Spinal cord (tissue), 10 donors: ENCODE results near the gene HS6ST3. TPM values are rescaled to one million over a fixed set of nuclear protein-coding genes. Genes with fewer than 3 reads are reported as not detected.

Source experiments
- DNase-seq, 6 donors: peaks; one replicate each; pipeline versions ENCODE4 v3.0.0 to v3.0.0-alpha.2; 2013 to 2015; ENCODE audit warnings: low spot score in 6 of 6, low read depth in 4 of 6
- H3K27ac ChIP-seq: one replicate; pipeline ENCODE4 v1.5.1; 2013; ENCODE audit warnings: low read depth, low read length, control low read depth
- H3K27me3 ChIP-seq: one replicate; pipeline ENCODE4 v1.6.1; 2013; ENCODE audit warnings: low read length; ENCODE audit not compliant: control insufficient read depth, insufficient read depth
- H3K36me3 ChIP-seq: one replicate; pipeline ENCODE4 v1.6.1; 2013; ENCODE audit warnings: low read length; ENCODE audit not compliant: control insufficient read depth, insufficient read depth
- H3K4me1 ChIP-seq: one replicate; pipeline ENCODE4 v1.6.1; 2013; ENCODE audit warnings: low read length; ENCODE audit not compliant: control insufficient read depth, insufficient read depth
- H3K4me3 ChIP-seq: one replicate; pipeline ENCODE4 v1.5.1; 2013; ENCODE audit warnings: low read depth, low read length, control low read depth
- H3K9me3 ChIP-seq: one replicate; pipeline ENCODE4 v1.6.1; 2013; ENCODE audit warnings: low read length; ENCODE audit not compliant: control insufficient read depth, insufficient read depth
- WGBS: methylation state at CpG from one replicate; pipeline ENCODE4 v1.1.5; 2013; ENCODE audit warnings: missing lambda C conversion rate; ENCODE audit not compliant: insufficient coverage; 5-methylcytosine and 5-hydroxymethylcytosine counted together
- polyA plus RNA-seq, 2 donors: library from polyadenylated mRNA; unstranded; fragments of 120-200 nt; gene quantifications; one replicate each; pipeline ENCODE4 v1.2.1, GENCODE V29; 2013; ENCODE audit not compliant: insufficient read length in 2 of 2
- total RNA-seq, 2 donors: library from RNA; depleted of rRNA in 1 of 2; stranded (reverse); fragments of 120-200 nt in 1 of 2; fragments of >200 nt in 1 of 2; gene quantifications; one replicate each; pipeline versions ENCODE4 v1.2.3 to v1.2.4, GENCODE V29; 2013 to 2014
- donor health status: healthy.

HS6ST3 gene
- total and polyA plus RNA-seq, 4 donors, result 7.7 to 36.2 (median 23.7) TPM

DNA sequence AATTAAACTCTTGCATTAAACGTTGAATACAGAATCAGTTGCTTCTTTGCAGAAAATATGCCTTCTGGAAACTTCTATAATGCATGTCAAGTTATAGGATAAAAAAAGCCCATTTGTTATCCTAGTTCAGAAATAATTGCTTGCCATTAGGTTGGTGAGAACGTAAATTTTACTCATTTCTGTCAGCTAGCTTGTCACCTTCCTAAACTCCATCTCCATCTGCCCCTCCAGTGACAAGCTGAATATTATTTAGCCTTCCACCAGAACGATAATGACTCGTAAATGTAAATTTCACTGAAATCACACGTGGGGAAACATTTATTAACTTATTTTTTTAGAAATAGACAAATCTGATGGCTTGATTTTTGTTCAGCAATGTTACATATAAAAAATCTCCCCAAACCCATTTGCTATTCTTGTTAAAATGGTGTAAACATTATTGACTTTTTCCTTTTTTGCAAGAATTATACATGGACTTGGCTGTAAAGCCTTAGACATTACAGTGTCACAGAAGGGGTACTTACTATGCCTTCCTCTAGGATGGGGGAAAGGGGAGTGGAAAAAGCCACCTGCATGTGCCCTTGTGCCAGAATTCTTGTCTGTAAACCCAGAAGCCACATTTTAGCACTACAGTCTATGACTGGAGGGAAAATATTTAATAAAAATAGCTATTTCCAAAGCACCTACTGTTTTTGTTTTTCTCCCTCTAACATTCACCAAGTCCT is 577.5 kb downstream of the HS6ST3 start:
- H3K27me3 ChIP-seq, result no peaks in the 10 kb centered on the region
- no peak overlapping the region for H3K27ac ChIP-seq
- no peak overlapping the region for H3K4me3 ChIP-seq
- H3K4me1 ChIP-seq, result no peaks in the 10 kb centered on the region
- 100% methylated on average over 1 of the region's 5 CpGs for WGBS
- peak in 1 of 6 donors; percentile 20 for DNase-seq
- H3K9me3 ChIP-seq, result no peaks in the 10 kb centered on the region
- no peaks in the 10 kb centered on the region for H3K36me3 ChIP-seq

DNA sequence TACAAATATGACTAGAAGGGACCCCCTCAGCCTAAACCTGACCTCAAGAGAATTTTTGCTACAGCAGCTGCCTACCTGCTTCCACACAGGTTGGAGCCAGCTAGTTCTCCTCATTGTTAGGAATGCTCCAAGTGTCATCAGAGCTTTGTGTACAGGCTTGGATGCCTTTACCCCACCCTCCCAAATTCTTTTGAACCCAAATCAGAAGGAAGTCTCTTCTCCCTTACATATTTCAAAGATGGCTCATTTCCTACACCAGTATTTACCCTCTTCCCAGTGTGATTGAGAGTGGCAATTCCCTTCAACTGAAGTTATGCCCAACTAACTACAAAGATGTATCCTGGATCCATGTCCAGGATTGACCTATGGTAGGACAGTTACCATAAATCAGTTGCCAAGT is 581.2 kb downstream of the HS6ST3 start:
- H3K27ac ChIP-seq, result no peak overlapping the region
- no peaks in the 10 kb centered on the region for H3K36me3 ChIP-seq
- H3K4me3 ChIP-seq, result no peak overlapping the region
- no peak for DNase-seq
- no peaks in the 10 kb centered on the region for H3K9me3 ChIP-seq
- H3K27me3 ChIP-seq, result no peaks in the 10 kb centered on the region
- no peaks in the 10 kb centered on the region for H3K4me1 ChIP-seq

DNA sequence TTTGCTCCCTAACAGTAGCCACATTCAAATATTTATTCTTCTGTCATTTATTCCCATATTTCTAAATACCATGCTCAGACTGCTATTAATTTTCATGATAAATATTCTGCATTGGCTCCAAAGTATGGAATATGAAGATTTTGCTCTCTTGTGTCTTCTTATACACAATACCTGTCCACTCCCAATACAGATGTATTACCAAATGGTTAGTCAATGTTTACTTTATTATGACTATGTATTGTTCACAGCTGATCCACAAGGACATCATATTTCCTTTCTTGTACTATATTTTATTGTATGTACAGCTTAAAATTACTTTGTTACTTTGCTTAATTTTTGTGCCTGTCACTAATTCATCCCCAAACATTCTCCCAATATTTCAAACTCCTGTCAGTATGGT is 582.1 kb downstream of the HS6ST3 start:
- DNase-seq, result no peak
- H3K4me3 ChIP-seq, result no peak overlapping the region
- no peak overlapping the region for H3K27ac ChIP-seq
- no peaks in the 10 kb centered on the region for H3K36me3 ChIP-seq
- no peaks in the 10 kb centered on the region for H3K27me3 ChIP-seq
- no peaks in the 10 kb centered on the region for H3K9me3 ChIP-seq
- H3K4me1 ChIP-seq, result no peaks in the 10 kb centered on the region

DNA sequence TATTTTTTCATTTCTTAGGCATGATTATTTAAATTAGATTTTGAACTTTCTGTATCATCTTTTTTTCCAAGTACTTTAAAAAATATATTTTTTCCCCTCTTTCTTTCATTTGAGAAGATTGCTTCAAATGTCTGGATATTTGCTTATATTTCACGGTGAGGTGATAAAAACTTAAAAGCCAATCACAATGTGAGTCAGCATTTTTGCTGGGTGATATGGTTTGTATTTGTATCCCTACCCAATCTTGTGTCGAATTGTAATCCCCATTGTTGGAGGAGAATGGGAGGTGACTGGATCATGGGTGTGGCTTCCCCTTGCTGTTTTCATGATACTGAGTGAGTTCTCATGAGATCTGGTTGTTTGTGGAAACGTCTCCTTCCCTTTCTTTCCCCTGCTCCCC is 583.9 kb downstream of the HS6ST3 start:
- no peaks in the 10 kb centered on the region for H3K36me3 ChIP-seq
- no peaks in the 10 kb centered on the region for H3K9me3 ChIP-seq
- WGBS, result 100% methylated on average over 1 of the region's 3 CpGs
- H3K27ac ChIP-seq, result no peak overlapping the region
- H3K4me1 ChIP-seq, result no peaks in the 10 kb centered on the region
- no peaks in the 10 kb centered on the region for H3K27me3 ChIP-seq
- no peak for DNase-seq
- H3K4me3 ChIP-seq, result no peak overlapping the region

DNA sequence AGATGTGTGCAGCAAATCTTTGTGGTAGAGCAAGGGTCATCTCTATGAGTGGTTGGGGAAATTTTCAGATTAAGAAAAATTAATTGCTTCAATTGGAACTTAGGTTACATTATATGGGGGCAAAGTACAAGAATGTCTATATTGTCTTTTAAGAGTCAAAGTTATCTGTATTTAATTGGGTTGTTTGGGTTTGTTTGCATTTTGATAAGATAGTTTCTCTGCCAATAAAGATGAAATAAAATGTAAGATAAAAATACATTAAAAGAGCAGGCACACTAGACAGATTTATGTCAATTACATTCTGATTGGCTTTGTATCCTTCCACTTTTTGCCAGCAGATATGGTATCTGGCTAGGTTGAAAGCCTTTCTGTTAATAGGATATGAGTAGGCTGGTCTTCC is 587.1 kb downstream of the HS6ST3 start:
- Histone ChIP-seq H3K27me3 (no peaks in the 10 kb centered on the region), H3K4me3 (no peak overlapping the region)

DNA sequence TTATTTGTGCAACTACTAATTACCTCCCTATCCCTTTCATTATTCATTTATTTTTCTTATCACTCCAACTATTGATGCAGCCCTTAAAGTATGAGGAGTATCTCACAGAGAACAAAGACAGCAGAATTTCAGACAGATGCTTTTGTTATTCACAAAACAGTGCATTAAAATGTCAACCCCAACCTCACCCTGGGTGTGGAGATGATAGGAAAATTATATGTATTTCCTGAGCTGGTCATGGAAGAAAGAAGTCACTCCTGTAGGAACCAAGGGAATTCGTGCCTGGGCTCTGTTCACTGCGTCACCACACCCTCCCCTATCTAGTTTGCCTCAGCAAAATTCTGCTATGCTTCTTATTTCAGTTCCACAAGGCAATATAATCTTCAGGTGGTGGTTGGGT is 588.9 kb downstream of the HS6ST3 start:
- Histone ChIP-seq H3K27me3 (no peaks in the 10 kb centered on the region), H3K4me3 (no peak overlapping the region), H3K27ac (no peak overlapping the region), H3K9me3 (no peaks in the 10 kb centered on the region), H3K36me3 (no peaks in the 10 kb centered on the region), H3K4me1 (no peaks in the 10 kb centered on the region)
- 100% methylated on average over 1 of the region's 2 CpGs for WGBS
- DNase-seq, result no peak

More for the DNA sequence above, 587.1 kb downstream of the HS6ST3 start:
- H3K36me3 ChIP-seq, result no peaks in the 10 kb centered on the region
- DNase-seq, result no peak
- no peaks in the 10 kb centered on the region for H3K9me3 ChIP-seq
- no peak overlapping the region for H3K27ac ChIP-seq
- H3K4me1 ChIP-seq, result no peaks in the 10 kb centered on the region

DNA sequence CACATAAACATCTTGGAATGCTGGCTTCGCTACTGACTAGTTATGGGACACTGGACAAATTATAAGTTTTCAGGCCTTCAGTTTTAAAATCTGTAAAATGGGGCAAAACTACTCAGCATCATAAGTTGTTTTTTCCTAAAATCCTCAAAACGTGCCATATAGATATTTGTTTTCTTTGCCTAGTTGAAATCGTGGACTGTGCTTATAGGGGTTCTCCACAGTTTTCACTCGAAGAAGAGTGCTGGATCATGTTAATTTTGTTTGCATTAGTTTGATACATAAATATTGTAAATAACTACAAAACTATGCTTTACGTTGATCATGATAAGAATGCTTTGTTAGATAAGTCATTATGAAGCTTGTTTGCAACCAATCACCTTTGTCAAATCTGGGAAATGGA is 591.0 kb downstream of the HS6ST3 start:
- no peaks in the 10 kb centered on the region for H3K36me3 ChIP-seq
- H3K4me3 ChIP-seq, result no peak overlapping the region
- no peaks in the 10 kb centered on the region for H3K27me3 ChIP-seq
- WGBS, result no CpG with 5 or more reads among the region's 5 CpGs
- H3K4me1 ChIP-seq, result no peaks in the 10 kb centered on the region
- no peaks in the 10 kb centered on the region for H3K9me3 ChIP-seq
- no peak for DNase-seq
- H3K27ac ChIP-seq, result no peak overlapping the region

DNA sequence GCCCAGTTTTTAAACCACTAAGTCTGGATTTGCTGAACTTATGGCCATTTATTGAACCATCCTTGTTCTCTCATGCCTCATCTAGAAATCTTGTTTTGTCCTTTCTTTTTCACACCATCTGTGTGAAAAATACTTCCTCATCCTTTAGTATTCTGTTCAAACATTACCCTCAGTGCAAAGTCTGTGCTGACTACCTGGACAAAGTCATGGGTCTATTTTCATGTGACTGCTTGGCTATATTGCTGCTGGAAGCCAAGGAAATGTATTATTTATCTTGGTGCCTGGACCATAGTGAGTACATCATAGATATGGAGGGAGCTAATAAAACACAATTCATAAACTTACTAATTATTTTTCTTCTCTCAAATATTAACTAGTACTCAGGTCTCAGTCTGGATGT is 591.9 kb downstream of the HS6ST3 start:
- Histone ChIP-seq H3K36me3 (no peaks in the 10 kb centered on the region), H3K27ac (no peak overlapping the region), H3K4me3 (no peak overlapping the region), H3K9me3 (no peaks in the 10 kb centered on the region), H3K4me1 (no peaks in the 10 kb centered on the region), H3K27me3 (no peaks in the 10 kb centered on the region)
- no peak for DNase-seq

DNA sequence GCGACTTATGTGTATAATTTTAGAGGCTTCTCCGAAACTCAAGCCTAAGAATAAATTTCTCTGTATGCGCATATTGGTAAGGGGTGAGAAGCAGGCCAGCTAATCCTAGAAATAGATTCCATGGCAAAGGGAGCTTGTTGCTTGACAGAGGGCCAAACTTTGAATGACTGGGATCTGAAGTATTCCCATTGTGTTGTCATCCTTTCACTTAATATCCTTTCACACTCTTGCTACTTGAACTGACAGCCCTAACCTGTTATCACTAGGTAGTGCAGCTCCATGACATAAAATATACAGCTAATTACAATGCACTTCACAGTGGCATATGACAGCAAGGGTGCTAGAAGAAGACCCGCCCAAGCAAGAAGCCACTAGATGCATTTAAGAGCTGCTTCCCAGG is 594.6 kb downstream of the HS6ST3 start:
- Histone ChIP-seq H3K4me1 (no peaks in the 10 kb centered on the region), H3K9me3 (no peaks in the 10 kb centered on the region), H3K4me3 (no peak overlapping the region), H3K27ac (no peak overlapping the region), H3K27me3 (no peaks in the 10 kb centered on the region), H3K36me3 (no peaks in the 10 kb centered on the region)
- peak in 1 of 6 donors; percentile 70 for DNase-seq
- WGBS, result no CpG with 5 or more reads among the region's 4 CpGs

DNA sequence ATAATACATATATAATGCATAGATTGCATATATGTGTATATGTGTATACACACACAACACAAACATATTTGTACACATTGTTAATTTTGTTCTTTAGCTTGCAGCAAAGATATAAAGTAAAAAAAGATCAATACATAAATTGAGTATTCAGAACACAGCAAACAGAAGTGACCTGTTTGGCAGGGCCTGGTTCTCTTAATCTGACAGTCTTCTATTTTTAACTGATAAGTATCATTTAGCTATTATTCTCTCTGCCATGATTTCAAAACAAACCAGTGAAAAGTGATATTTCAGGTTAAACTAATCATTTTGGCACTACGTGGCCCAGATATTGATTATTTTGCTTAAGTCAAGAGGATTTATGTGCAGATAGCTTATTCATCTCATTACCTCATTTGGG is 595.0 kb downstream of the HS6ST3 start:
- Histone ChIP-seq H3K4me3 (no peak overlapping the region), H3K36me3 (no peaks in the 10 kb centered on the region), H3K27me3 (no peaks in the 10 kb centered on the region), H3K4me1 (no peaks in the 10 kb centered on the region), H3K27ac (no peak overlapping the region), H3K9me3 (no peaks in the 10 kb centered on the region)
- DNase-seq, result no peak
- no CpG with 5 or more reads among the region's 1 CpG for WGBS
